T-cell (primary cell): ENCODE results near the gene KIAA1671. TPM values are rescaled to one million over a fixed set of nuclear protein-coding genes. Genes with fewer than 3 reads are reported as not detected.
A peak's percentile ranks its signal among the peaks of the same experiment; 100 is the strongest.

Experiments used
- ATAC-seq, 4 experiments: fragments of 200-7000 bp in 3 of 4; fragments of 150-1000 bp in 1 of 4; cut with Tn5 transposase; replicated peaks in 1 of 4; 1 replicate in 3 of 4; 2 replicates in 1 of 4; pipeline ENCODE4 v1.10.0; 2021; ENCODE audit warnings: moderate library complexity in 3 of 4, mild to moderate bottlenecking in 2 of 4, moderate number of reproducible peaks in 1 of 4
- CTCF ChIA-PET, 2 donors: fragments of 300-600 bp; sonication (Branson Sonifier 250); formaldehyde crosslinking; loops; one replicate each; lab custom pipeline; 2022; ENCODE audit warnings: antibody characterized with exemption in 2 of 2; lab: Charles Lee
- POLR2A ChIA-PET, 2 donors: fragments of 300-600 bp; sonication (Branson Sonifier 250); formaldehyde crosslinking; loops; one replicate each; lab custom pipeline; 2022; ENCODE audit warnings: antibody characterized with exemption in 2 of 2; lab: Charles Lee
- DNase-seq, 35 experiments: peaks; one replicate each; pipeline versions ENCODE4 v3.0.0 to v3.0.0-alpha.2; 2013 to 2023
- H3K27ac ChIP-seq: one replicate; pipeline ENCODE4 v1.5.1; 2013; ENCODE audit warnings: low read length
- H3K27me3 ChIP-seq, 2 experiments: replicated peaks in 1 of 2; 1 replicate in 1 of 2; 2 replicates in 1 of 2; pipeline versions ENCODE4 v1.6.1 to v1.7.0; 2013; ENCODE audit warnings: low read length in 1 of 2, mixed read lengths in 1 of 2; ENCODE audit not compliant: control insufficient read depth in 2 of 2, insufficient read depth in 2 of 2; ENCODE audit errors: extremely low read depth in 1 of 2
- H3K36me3 ChIP-seq, 2 donors: 1 replicate in 1 of 2; 2 replicates in 1 of 2; pipeline versions ENCODE4 v1.6.1 to v1.7.0; 2013; ENCODE audit warnings: low read length in 1 of 2; ENCODE audit not compliant: control insufficient read depth in 2 of 2, insufficient read depth in 1 of 2; ENCODE audit errors: extremely low read depth in 1 of 2
- H3K4me1 ChIP-seq, 2 experiments: 1 replicate in 1 of 2; 2 replicates in 1 of 2; pipeline versions ENCODE4 v1.6.1 to v1.7.0; 2013; ENCODE audit warnings: low read length in 2 of 2, mixed read lengths in 1 of 2; ENCODE audit not compliant: insufficient read depth in 2 of 2, control insufficient read depth in 1 of 2; ENCODE audit errors: extremely low read depth in 1 of 2
- H3K4me3 ChIP-seq, 2 donors: 1 replicate in 1 of 2; 2 replicates in 1 of 2; pipeline versions ENCODE4 v1.5.1 to v1.7.0; 2013; ENCODE audit warnings: mild to moderate bottlenecking in 2 of 2, low read length in 1 of 2, moderate library complexity in 1 of 2; ENCODE audit not compliant: control insufficient read depth in 1 of 2; ENCODE audit errors: extremely low read depth in 1 of 2
- H3K9me3 ChIP-seq: 2 replicates; pipeline ENCODE4 v1.7.0; 2013
- H3K27ac Mint-ChIP-seq, 2 donors: one replicate each; pipeline ENCODE4 v1.8.0; 2020 to 2021; ENCODE audit warnings: mild to moderate bottlenecking in 2 of 2, mixed read lengths in 2 of 2
- H3K27me3 Mint-ChIP-seq, 2 donors: one replicate each; pipeline ENCODE4 v1.8.0; 2021 to 2022; ENCODE audit warnings: mixed read lengths in 2 of 2
- H3K36me3 Mint-ChIP-seq: one replicate; pipeline ENCODE4 v1.8.0; 2021; ENCODE audit warnings: mixed read lengths
- H3K4me1 Mint-ChIP-seq, 3 donors: one replicate each; pipeline ENCODE4 v1.8.0; 2020 to 2022; ENCODE audit warnings: mixed read lengths in 3 of 3, mild to moderate bottlenecking in 1 of 3
- H3K4me3 Mint-ChIP-seq, 3 donors: one replicate each; pipeline ENCODE4 v1.8.0; 2020 to 2022; ENCODE audit warnings: mild to moderate bottlenecking in 3 of 3, mixed read lengths in 3 of 3, moderate library complexity in 3 of 3
- H3K9me3 Mint-ChIP-seq, 3 donors: one replicate each; pipeline ENCODE4 v1.8.0; 2020 to 2022; ENCODE audit warnings: mixed read lengths in 3 of 3
- WGBS: methylation state at CpG from one replicate; pipeline ENCODE4 v1.1.5; 2013; ENCODE audit warnings: missing lambda C conversion rate; ENCODE audit not compliant: insufficient coverage; 5-methylcytosine and 5-hydroxymethylcytosine counted together
- total RNA-seq, 35 experiments: library from RNA in 6 of 35; stranded (reverse) in 6 of 35; fragments of 120-200 nt in 1 of 35; gene quantifications; one replicate each; pipeline versions ENCODE4 v1.2.1 to v1.2.4 and lab custom pipeline; 2013 to 2026

KIAA1671 gene
- total RNA-seq, 5 donors from 2014 or later (not counting 1 experiment from before 2014, with no cell fraction given), result 5.1 to 20.3 (median 9.0) TPM

GRCh38 chr22:25101986-25102385, 149.5 kb downstream of the KIAA1671 start:
- Histone ChIP-seq H3K27ac (no peak overlapping the region), H3K9me3 (no peaks in the 10 kb centered on the region), H3K4me1 (no peaks in the 10 kb centered on the region), H3K27me3 (no peaks in the 10 kb centered on the region), H3K4me3 (no peak overlapping the region), H3K36me3 (no peaks in the 10 kb centered on the region)
- H3K27ac Mint-ChIP-seq, result no peak overlapping the region
- ChIA-PET CTCF (no interaction called here), POLR2A (no interaction called here)
- peaks cover 0 to 3% (median 0%) of the 10 kb centered on the region in 3 donors for H3K4me1 Mint-ChIP-seq
- H3K4me3 Mint-ChIP-seq, result no peak overlapping the region
- no peaks in the 10 kb centered on the region for H3K9me3 Mint-ChIP-seq
- H3K36me3 Mint-ChIP-seq, result no peaks in the 10 kb centered on the region
- no peaks in the 10 kb centered on the region for H3K27me3 Mint-ChIP-seq
- DNase-seq (no peak), ATAC-seq (no peak)
- WGBS, result 100% methylated on average over 2 of the region's 4 CpGs

- no peak for ATAC-seq
- no peaks in the 10 kb centered on the region for H3K4me1 ChIP-seq
- Mint-ChIP-seq H3K36me3 (no peaks in the 10 kb centered on the region), H3K27ac (no peak overlapping the region), H3K9me3 (no peaks in the 10 kb centered on the region), H3K4me3 (no peak overlapping the region), H3K27me3 (no peaks in the 10 kb centered on the region), H3K4me1 (peaks cover 0 to 3% (median 0%) of the 10 kb centered on the region in 3 donors)
- CTCF ChIA-PET, result no interaction called here
- no peak overlapping the region for H3K27ac ChIP-seq
- no peaks in the 10 kb centered on the region for H3K27me3 ChIP-seq
- 82% methylated on average over 6 of the region's 10 CpGs for WGBS
- no peaks in the 10 kb centered on the region for H3K9me3 ChIP-seq
- DNase-seq, result no peak
- no peak overlapping the region for H3K4me3 ChIP-seq
- POLR2A ChIA-PET, result no interaction called here
- no peaks in the 10 kb centered on the region for H3K36me3 ChIP-seq
These were observed 150.2 kb downstream of the KIAA1671 start for GRCh38 chr22:25102722-25103121.

- no peaks in the 10 kb centered on the region for H3K27me3 Mint-ChIP-seq
- H3K36me3 Mint-ChIP-seq, result no peaks in the 10 kb centered on the region
- no peak overlapping the region for H3K27ac Mint-ChIP-seq
- peaks cover 0 to 4% (median 0%) of the 10 kb centered on the region in 3 donors for H3K9me3 Mint-ChIP-seq
- Histone ChIP-seq H3K27me3 (no peaks in the 10 kb centered on the region), H3K4me3 (no peak overlapping the region), H3K9me3 (no peaks in the 10 kb centered on the region), H3K36me3 (no peaks in the 10 kb centered on the region), H3K4me1 (no peaks in the 10 kb centered on the region), H3K27ac (no peak overlapping the region)
- H3K4me1 Mint-ChIP-seq, result peaks cover 0 to 3% (median 0%) of the 10 kb centered on the region in 3 donors
- ATAC-seq (no peak), DNase-seq (no peak)
- WGBS, result 93% methylated on average over 2 of the region's 6 CpGs
- CTCF ChIA-PET, result no interaction called here
- no peak overlapping the region for H3K4me3 Mint-ChIP-seq
- POLR2A ChIA-PET, result no interaction called here
These were observed 151.9 kb downstream of the KIAA1671 start for GRCh38 chr22:25104367-25104766.

DNA sequence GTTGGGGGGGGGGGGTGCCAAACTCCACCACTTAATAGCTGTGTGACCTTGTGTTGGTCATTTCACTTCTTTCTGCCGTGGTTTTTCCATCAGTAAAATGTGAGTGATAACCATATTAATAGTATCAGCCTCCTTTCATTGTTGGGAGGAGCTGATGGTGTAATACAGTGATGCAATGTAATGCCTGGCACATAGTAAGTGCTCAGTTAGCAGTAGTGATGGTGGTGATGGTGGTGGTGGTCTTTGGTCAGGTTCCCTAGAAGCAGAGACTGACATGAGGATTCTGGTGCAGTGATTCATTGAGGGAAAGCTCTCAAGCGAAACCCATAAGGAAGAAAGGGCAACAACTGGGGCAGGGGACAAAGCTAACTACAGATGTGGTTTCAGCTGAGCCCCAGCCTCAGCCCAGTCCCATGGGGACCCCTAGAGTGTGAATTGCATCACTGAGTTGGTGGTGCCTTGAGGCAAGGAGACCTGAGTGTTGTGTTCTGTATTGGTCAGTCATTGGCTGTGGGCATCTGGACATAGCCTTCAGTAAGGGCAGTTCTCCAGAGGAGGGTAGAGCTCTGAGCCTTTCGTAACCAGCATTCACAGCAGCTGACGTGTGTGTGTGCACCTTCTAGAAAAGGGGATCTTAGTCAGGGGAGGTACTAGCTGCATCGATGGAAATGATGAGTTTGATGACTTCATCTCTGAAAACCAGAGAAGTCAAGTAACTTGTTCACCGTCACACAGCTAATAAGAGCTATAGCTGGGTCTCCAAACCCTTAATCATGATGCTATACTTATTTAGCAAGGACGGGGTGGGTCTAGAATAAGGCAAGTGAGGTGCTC, 153.5 kb downstream of the KIAA1671 start:
- no peaks in the 10 kb centered on the region for H3K27me3 ChIP-seq
- no peaks in the 10 kb centered on the region for H3K9me3 ChIP-seq
- no peaks in the 10 kb centered on the region for H3K36me3 Mint-ChIP-seq
- peaks cover 0 to 4% (median 0%) of the 10 kb centered on the region in 3 donors for H3K9me3 Mint-ChIP-seq
- CTCF ChIA-PET, result interaction anchor here in 1 of 2 donors (0.6 kb wide), 1 partner anchor 13 kb away, joined by 3 read pairs; no protein-coding TSS in a partner anchor
- DNase-seq (no peak), ATAC-seq (no peak)
- no peak overlapping the region for H3K27ac Mint-ChIP-seq
- H3K4me3 ChIP-seq, result no peak overlapping the region
- H3K27ac ChIP-seq, result no peak overlapping the region
- no peak overlapping the region for H3K4me3 Mint-ChIP-seq
- peaks cover 9 to 16% (median 12%) of the 10 kb centered on the region in 3 donors for H3K4me1 Mint-ChIP-seq
- H3K4me1 ChIP-seq, result peaks cover 0 to 8% of the 10 kb centered on the region in 2 experiments
- POLR2A ChIA-PET, result no interaction called here
- H3K36me3 ChIP-seq, result no peaks in the 10 kb centered on the region
- no peaks in the 10 kb centered on the region for H3K27me3 Mint-ChIP-seq
- WGBS, result 86% methylated on average over 4 of the region's 7 CpGs

DNA sequence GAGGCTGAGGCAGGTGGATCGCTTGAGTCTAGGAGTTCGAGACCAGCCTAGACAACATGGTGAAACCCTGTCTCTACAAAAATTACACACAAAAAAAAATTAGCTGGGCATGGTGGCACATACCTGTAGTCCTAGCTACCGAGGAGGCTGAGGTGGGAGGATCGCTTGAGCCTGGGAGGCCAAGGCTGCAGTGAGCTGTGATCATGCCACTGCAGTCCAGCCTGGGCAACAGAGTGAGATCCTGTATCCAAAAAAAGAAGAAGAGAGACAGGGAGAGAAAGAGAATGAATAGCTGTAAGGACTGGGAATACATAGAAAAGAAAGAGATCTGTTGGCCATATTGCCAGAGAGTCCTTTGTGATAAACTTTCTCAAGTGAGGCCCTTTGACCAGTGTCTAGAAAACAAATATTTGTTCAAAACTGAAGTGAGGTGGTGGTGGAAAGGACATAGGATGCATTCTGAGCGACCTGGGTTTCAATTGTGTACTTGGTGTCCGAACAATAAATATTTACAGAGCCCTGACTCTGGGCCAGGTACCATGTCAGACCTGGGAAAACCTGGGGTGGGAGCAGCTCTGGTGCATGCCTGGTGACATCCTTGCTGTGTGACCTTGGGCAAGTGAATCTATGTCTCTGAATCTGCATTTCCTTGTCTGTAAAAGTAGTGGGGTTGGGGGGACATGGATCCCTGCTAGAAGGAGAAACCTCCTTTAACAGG, 157.5 kb downstream of the KIAA1671 start:
- H3K36me3 ChIP-seq, result no peaks in the 10 kb centered on the region
- no peak overlapping the region for H3K27ac ChIP-seq
- ATAC-seq (no peak), DNase-seq (no peak)
- H3K27me3 Mint-ChIP-seq, result no peaks in the 10 kb centered on the region
- peaks cover 23 to 32% (median 26%) of the 10 kb centered on the region in 3 donors for H3K4me1 Mint-ChIP-seq
- H3K4me3 Mint-ChIP-seq, result peak overlapping the region; percentile 81 to 86 (median 86)
- H3K4me1 ChIP-seq, result peaks cover 0 to 34% of the 10 kb centered on the region in 2 experiments
- H3K27me3 ChIP-seq, result peaks cover 0 to 5% of the 10 kb centered on the region in 2 experiments
- no peak overlapping the region for H3K4me3 ChIP-seq
- POLR2A ChIA-PET, result no interaction called here
- no peaks in the 10 kb centered on the region for H3K36me3 Mint-ChIP-seq
- H3K27ac Mint-ChIP-seq, result peak overlapping the region in 1 of 2 donors; percentile 70
- H3K9me3 Mint-ChIP-seq, result peaks cover 0 to 4% (median 0%) of the 10 kb centered on the region in 3 donors
- CTCF ChIA-PET, result interaction anchor here (0.6 to 2.4 kb wide), 4 partner anchors 42 to 630 kb away, joined by 3 to 15 read pairs (median 6); no protein-coding TSS in a partner anchor
- WGBS, result 100% methylated on average over 3 of the region's 6 CpGs
- H3K9me3 ChIP-seq, result no peaks in the 10 kb centered on the region

DNA sequence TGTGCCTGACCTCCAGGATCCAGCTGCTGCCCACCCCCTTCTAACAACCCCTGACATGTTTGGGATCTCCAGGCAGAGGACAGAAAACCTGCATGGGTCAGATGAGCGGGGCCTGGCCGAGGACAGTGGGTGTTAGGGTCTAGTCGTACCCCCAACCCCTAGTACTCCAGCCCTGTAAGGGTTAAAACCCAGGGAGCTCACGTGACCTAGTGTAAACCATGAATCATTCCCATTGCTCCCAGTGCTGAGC, 158.0 kb downstream of the KIAA1671 start:
- peak overlapping the region in 1 of 2 donors; percentile 58 for H3K4me3 ChIP-seq
- H3K36me3 Mint-ChIP-seq, result no peaks in the 10 kb centered on the region

More for the DNA sequence above, 158.0 kb downstream of the KIAA1671 start:
- ChIA-PET POLR2A (no interaction called here), CTCF (interaction anchor here (0.6 to 2.4 kb wide), 4 partner anchors 42 to 630 kb away, joined by 3 to 15 read pairs (median 6); no protein-coding TSS in a partner anchor)
- peaks cover 0 to 4% (median 0%) of the 10 kb centered on the region in 3 donors for H3K9me3 Mint-ChIP-seq
- H3K9me3 ChIP-seq, result no peaks in the 10 kb centered on the region
- peaks cover 23 to 32% (median 26%) of the 10 kb centered on the region in 3 donors for H3K4me1 Mint-ChIP-seq
- peaks cover 0 to 34% of the 10 kb centered on the region in 2 experiments for H3K4me1 ChIP-seq
- DNase-seq (no peak), ATAC-seq (no peak)
- H3K27ac Mint-ChIP-seq, result peak overlapping the region; percentile 84 to 88
- 100% methylated on average over 2 of the region's 4 CpGs for WGBS
- no peak overlapping the region for H3K27ac ChIP-seq
- H3K27me3 Mint-ChIP-seq, result no peaks in the 10 kb centered on the region
- H3K27me3 ChIP-seq, result peaks cover 0 to 5% of the 10 kb centered on the region in 2 experiments
- H3K36me3 ChIP-seq, result no peaks in the 10 kb centered on the region
- peak overlapping the region; percentile 81 to 86 (median 86) for H3K4me3 Mint-ChIP-seq
